SH-SY5Y (cell line): ENCODE results near the gene OTOA.

Experiments
- GATA2 ChIP-seq: IDR thresholded peaks from 2 replicates; pipeline ENCODE4 v1.6.1; 2011; ENCODE audit warnings: mild to moderate bottlenecking, low read depth, low read length
- GATA3 ChIP-seq: IDR thresholded peaks from 2 replicates; pipeline ENCODE4 v1.6.1; 2011; ENCODE audit warnings: low read depth, mild to moderate bottlenecking, low read length, moderate library complexity

DNA sequence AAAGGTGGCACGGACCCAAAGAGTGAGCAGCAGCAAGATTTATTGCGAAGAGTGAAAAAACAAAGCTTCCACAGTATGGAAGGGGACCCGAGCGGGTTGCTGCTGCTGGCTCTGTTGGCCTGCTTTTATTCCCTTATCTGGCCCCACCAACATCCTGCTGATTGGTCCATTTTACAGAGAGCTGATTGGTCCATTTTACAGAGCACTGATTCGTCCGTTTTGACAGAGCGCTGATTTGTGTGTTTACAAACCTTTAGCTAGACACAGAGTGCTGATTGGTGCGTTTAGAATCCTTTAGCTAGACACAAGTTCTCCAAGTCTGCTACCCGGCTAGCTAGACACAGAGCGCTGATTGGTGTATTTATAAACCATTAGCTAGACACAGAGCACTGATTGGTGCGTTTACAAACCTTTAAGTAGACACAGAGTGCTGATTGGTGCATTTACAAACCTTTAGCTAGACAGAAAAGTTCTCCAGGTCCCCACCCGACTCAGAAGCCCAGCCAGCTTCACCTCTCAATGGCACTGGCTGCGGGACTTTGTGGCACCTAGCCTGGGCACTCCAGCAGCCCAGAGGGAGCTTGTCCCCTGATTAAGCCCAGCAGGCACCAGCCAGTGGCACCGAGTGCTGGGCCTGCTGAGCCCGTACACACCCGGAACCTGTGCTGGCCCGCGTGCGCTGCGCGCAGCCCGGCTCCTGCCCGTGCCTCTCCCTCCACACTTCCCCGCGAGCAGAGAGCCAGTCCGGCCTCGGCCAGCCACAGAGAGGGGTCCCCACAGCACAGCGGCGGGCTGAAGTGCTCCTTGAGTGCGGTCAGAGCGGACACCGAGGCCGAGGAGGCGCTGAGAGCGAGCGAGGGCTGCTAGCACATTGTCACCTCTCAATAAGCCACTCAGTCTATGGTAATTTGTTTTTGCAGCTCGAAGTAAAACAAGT lies 26.5 kb upstream of the OTOA start:
- TF ChIP-seq GATA2 (no peak), GATA3 (no peak)
